ENCODE results near the gene PRKAA1. TPM values are rescaled to one million over a fixed set of nuclear protein-coding genes. Genes with fewer than 3 reads are reported as not detected.

PRKAA1 gene
- total and polyA plus RNA-seq, 2 of the 13 experiments (the other 11 are each of a cell fraction or from before 2014, with no cell fraction given) = 36.6 to 58.0 TPM

- peak; percentile 92 for TF ChIP-seq RNF2 (conservative IDR thresholded peaks at IDR 0.05; ENCODE audit: low read depth)
- TF ChIP-seq RAD51 (IDR thresholded peaks at IDR 0.05; ENCODE audit: borderline replicate concordance) = no peak
- peak; percentile 92; the same call in 1 of the 2 replicates for TF ChIP-seq TSC22D2 (CRISPR knock-in tag; IDR thresholded peaks at IDR 0.05; ENCODE audit: borderline replicate concordance)
- peak; percentile 90 for TF ChIP-seq ZHX2 (IDR thresholded peaks at IDR 0.05; ENCODE audit: low read depth)
- TF ChIP-seq ZHX2 (CRISPR knock-in tag; IDR thresholded peaks at IDR 0.05; ENCODE audit: borderline replicate concordance) = no peak
- TF ChIP-seq ZNF589 (CRISPR knock-in tag; conservative IDR thresholded peaks at IDR 0.05) = peak; percentile 93; the same call in 1 of the 2 replicates
- TF ChIP-seq SMAD3 (CRISPR knock-in tag; IDR thresholded peaks at IDR 0.05) = peak; percentile 79
- no peak; the same call in 1 of the 2 replicates for TF ChIP-seq ZNF460 (CRISPR knock-in tag; IDR thresholded peaks at IDR 0.05; ENCODE audit: borderline replicate concordance)
- TF ChIP-seq MZF1 (CRISPR knock-in tag; IDR thresholded peaks at IDR 0.05; ENCODE audit: borderline replicate concordance) = no peak
- TF ChIP-seq ZNF232 (CRISPR knock-in tag; IDR thresholded peaks at IDR 0.05; ENCODE audit: borderline replicate concordance) = peak; percentile 78; the same call in 1 of the 2 replicates
- peak; percentile 46; the same call in 1 of the 2 replicates for TF ChIP-seq ZNF503 (CRISPR knock-in tag; IDR thresholded peaks at IDR 0.05)
- TF ChIP-seq ZXDC (CRISPR knock-in tag; IDR thresholded peaks at IDR 0.05) = peak; percentile 92; the same call in 1 of the 2 replicates
- peak; percentile 82; the same call in 1 of the 2 replicates for TF ChIP-seq ZBTB4 (CRISPR knock-in tag; IDR thresholded peaks at IDR 0.05; ENCODE audit: borderline replicate concordance)
These were observed 36.9 kb upstream of the PRKAA1 start, which contains the start of gene RPL37 (continued) for GRCh38 chr5:40834849-40835787.

All from HepG2 (cell line).